ENCODE results near the gene ABHD10. TPM values are rescaled to one million over a fixed set of nuclear protein-coding genes. Genes with fewer than 3 reads are reported as not detected.

The ABHD10 gene
- total RNA-seq, 1 experiment from 2014 or later, result 30.3 TPM

- intact Hi-C loops (cut with micrococcal nuclease; ENCODE audit: unreplicated experiment), result no loop called here
Measured at GRCh38 chr3:111937871-111938270, 41.0 kb upstream of the ABHD10 start.

GRCh38 chr3:111939873-111940272 lies 39.0 kb upstream of the ABHD10 start:
- Histone ChIP-seq H3K27me3 (ENCODE audit: control insufficient read depth, insufficient read depth, low read length) (no peaks in the 10 kb centered on the region), H3K36me3 (ENCODE audit: control insufficient read depth, insufficient read depth, low read length) (no peaks in the 10 kb centered on the region), H3K27ac (ENCODE audit: low read length) (no peak overlapping the region), H3K9me3 (ENCODE audit: control insufficient read depth, insufficient read depth, low read depth, low read length) (no peaks in the 10 kb centered on the region), H3K4me3 (ENCODE audit: low read depth in 2 of 2, low read length in 2 of 2) (no peak overlapping the region), H3K4me1 (ENCODE audit: control insufficient read depth, insufficient read depth, low read length) (no peaks in the 10 kb centered on the region; the same call in 1 of the 2 replicates)
- BruUV-seq (replicated peaks), result no TSS peak
- CTCF ChIA-PET, result no interaction called here
- DNase-seq (ENCODE audit: low read depth, low spot score) (no peak), ATAC-seq (no peak)
- TF ChIP-seq SIN3A (IDR thresholded peaks at IDR 0.05; ENCODE audit: borderline replicate concordance, insufficient read depth, low read depth, low read length) (no peak), POLR2AphosphoS5 (IDR thresholded peaks at IDR 0.05; ENCODE audit: low read depth, low read length) (no peak), TCF7L2 (IDR thresholded peaks at IDR 0.05; ENCODE audit: low read depth, low read length) (no peak), REST (IDR thresholded peaks at IDR 0.05; ENCODE audit: insufficient read depth in 1 of 2, low read depth in 2 of 2, low read length in 1 of 2) (no peak), CTCF (IDR thresholded peaks at IDR 0.05) (no peak)
- POLR2A ChIA-PET, result no interaction called here
- in situ Hi-C loops (cut with HindIII; ENCODE audit: low pct_unique_long_range_greater_than_20kb, low sequenced_read_pairs), result no loop called here
- intact Hi-C loops (cut with micrococcal nuclease; ENCODE audit: unreplicated experiment), result no loop called here

More at GRCh38 chr3:111937871-111938270, 41.0 kb upstream of the ABHD10 start:
- TF ChIP-seq CTCF (IDR thresholded peaks at IDR 0.05) (no peak), REST (IDR thresholded peaks at IDR 0.05; ENCODE audit: insufficient read depth in 1 of 2, low read depth in 2 of 2, low read length in 1 of 2) (no peak), SIN3A (IDR thresholded peaks at IDR 0.05; ENCODE audit: borderline replicate concordance, insufficient read depth, low read depth, low read length) (no peak), TCF7L2 (IDR thresholded peaks at IDR 0.05; ENCODE audit: low read depth, low read length) (no peak), POLR2AphosphoS5 (IDR thresholded peaks at IDR 0.05; ENCODE audit: low read depth, low read length) (no peak)
- CTCF ChIA-PET, result no interaction called here
- DNase-seq (ENCODE audit: low read depth, low spot score), result no peak
- POLR2A ChIA-PET, result no interaction called here
- in situ Hi-C loops (cut with HindIII; ENCODE audit: low pct_unique_long_range_greater_than_20kb, low sequenced_read_pairs), result no loop called here
- no peaks in the 10 kb centered on the region for H3K27me3 ChIP-seq (ENCODE audit: control insufficient read depth, insufficient read depth, low read length)
- H3K4me1 ChIP-seq (ENCODE audit: control insufficient read depth, insufficient read depth, low read length), result no peaks in the 10 kb centered on the region; the same call in 1 of the 2 replicates
- no peaks in the 10 kb centered on the region for H3K36me3 ChIP-seq (ENCODE audit: control insufficient read depth, insufficient read depth, low read length)
- H3K4me3 ChIP-seq (ENCODE audit: low read depth in 2 of 2, low read length in 2 of 2), result no peak overlapping the region
- H3K27ac ChIP-seq (ENCODE audit: low read length), result no peak overlapping the region
- no peak for ATAC-seq
- no TSS peak for BruUV-seq (replicated peaks)
- no peaks in the 10 kb centered on the region for H3K9me3 ChIP-seq (ENCODE audit: control insufficient read depth, insufficient read depth, low read depth, low read length)
